Stimulated activated CD8-positive, alpha-beta memory T cell treated with anti-CD3 and anti-CD28 coated beads, Interleukin-15, amount 100 ng/mL, for 1 hour (primary cell): ENCODE measurements around the gene YWHAB.
"Not testable (repeated sequence)": the region's sequence is repeated elsewhere in the genome, so short reads cannot be mapped to it uniquely, and the experiment has no call there.

ENCODE experiments used
- DNase-seq: peaks from one replicate; pipeline ENCODE4 v3.0.0-alpha.2; 2020; ENCODE audit warnings: low read depth

YWHAB gene

GRCh38 chr20:44885392-44886265, at the start of gene YWHAB:
TSS of gene YWHAB (plus strand) at chr20:44885705. CDS start at chr20:44901534, 15,829 bp downstream.
- DNase-seq = peak; percentile 96

- no peak for DNase-seq
Measured at GRCh38 chr20:44836601-44837120, 48.8 kb upstream of the YWHAB start.

GRCh38 chr20:44837946-44838345, 47.6 kb upstream of the YWHAB start:
- no peak for DNase-seq

- DNase-seq = no peak
Measured at GRCh38 chr20:44838521-44838920, 47.0 kb upstream of the YWHAB start.

- DNase-seq = no peak
Measured at GRCh38 chr20:44839481-44839880, 46.0 kb upstream of the YWHAB start.

GRCh38 chr20:44840826-44841225, 44.7 kb upstream of the YWHAB start:
- DNase-seq = no peak

- no peak for DNase-seq
Measured at GRCh38 chr20:44841955-44842354, 43.5 kb upstream of the YWHAB start.

GRCh38 chr20:44843876-44844275, 41.6 kb upstream of the YWHAB start:
- DNase-seq = no peak

- DNase-seq = no peak
Measured at GRCh38 chr20:44848254-44849015, 37.1 kb upstream of the YWHAB start.

GRCh38 chr20:44849703-44850102, 35.8 kb upstream of the YWHAB start:
- DNase-seq = no peak

- no peak for DNase-seq
Measured at GRCh38 chr20:44850272-44850671, 35.2 kb upstream of the YWHAB start.

GRCh38 chr20:44850837-44851236, 34.7 kb upstream of the YWHAB start:
- no peak for DNase-seq

- no peak for DNase-seq
Measured at GRCh38 chr20:44851545-44851944, 34.0 kb upstream of the YWHAB start.

- DNase-seq = no peak
Measured at GRCh38 chr20:44856442-44856841, 29.1 kb upstream of the YWHAB start.

- DNase-seq = no peak
Measured at GRCh38 chr20:44856856-44857448, 28.6 kb upstream of the YWHAB start.

GRCh38 chr20:44858606-44859360, 26.7 kb upstream of the YWHAB start:
- no peak for DNase-seq

GRCh38 chr20:44861531-44862006, 23.9 kb upstream of the YWHAB start:
- no peak for DNase-seq

GRCh38 chr20:44862286-44862685, 23.2 kb upstream of the YWHAB start:
- no peak for DNase-seq

GRCh38 chr20:44863365-44864084, 22.0 kb upstream of the YWHAB start:
- not testable (repeated sequence) for DNase-seq

GRCh38 chr20:44864493-44864892, 21.0 kb upstream of the YWHAB start:
- DNase-seq = not testable (repeated sequence)
